GM18861 (cell line): ENCODE results near the gene XPO4.

Experiments used
- ATAC-seq: cut with Tn5 transposase; IDR thresholded peaks from one replicate; pipeline ENCODE4 v1.9.1; 2021; ENCODE audit not compliant: unreplicated experiment

The XPO4 gene

DNA sequence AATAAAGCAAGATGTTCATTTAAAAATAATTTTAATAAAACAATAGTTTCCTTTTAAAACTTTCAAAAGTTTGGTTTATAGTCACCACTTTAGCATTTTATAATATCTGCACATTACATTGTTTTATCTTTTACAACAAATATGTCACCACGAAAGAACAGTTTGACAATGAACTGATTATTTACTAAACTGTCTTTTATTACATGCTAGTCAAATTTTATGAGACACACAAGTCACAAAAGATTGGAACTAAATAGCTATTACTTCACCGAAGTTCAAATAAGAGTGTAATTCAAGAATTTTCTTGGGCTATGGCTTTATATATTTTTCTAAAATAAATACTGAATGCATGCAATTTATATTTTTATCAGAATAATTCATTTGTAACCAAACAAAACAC, 71.3 kb downstream of the XPO4 start:
- ATAC-seq, result no peak

DNA sequence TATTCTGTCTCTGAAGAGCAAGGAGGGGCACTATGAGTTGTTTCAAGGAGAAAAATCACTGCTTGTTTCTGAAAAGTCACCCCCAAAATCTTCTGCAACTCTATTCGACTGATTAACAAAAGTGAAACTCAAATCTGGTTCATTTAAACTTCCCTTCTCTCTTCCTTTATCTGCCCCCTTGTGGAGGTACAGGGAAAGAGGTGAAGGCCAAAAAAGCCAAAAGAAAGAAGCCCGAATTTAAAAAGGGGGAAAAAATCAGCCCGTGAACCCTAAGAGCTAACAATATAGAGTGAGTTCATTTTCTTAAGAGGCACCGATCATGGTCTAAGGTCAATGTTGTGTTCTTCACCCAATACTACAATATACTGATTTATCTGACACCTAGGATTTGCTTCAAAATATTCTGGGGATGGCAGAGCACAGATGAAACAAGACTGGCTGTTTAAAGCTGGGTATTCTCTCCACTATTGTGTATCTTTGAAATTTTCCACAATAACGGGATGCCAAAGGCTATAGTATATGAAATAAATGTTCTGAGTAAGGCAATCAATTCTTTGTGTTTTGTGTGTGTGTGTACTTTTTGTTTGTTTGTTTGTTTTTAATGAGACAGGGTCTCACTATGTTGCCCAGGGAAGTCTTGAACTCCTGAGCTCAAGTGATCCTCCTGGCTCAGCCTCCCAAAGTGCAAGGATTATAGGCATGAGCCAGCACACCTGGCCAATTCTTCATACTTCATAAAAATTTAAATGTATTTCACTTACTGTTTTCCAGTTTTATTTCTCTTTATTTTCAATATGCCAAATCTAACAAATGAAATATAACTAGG, 73.8 kb downstream of the XPO4 start:
- ATAC-seq, result no peak

DNA sequence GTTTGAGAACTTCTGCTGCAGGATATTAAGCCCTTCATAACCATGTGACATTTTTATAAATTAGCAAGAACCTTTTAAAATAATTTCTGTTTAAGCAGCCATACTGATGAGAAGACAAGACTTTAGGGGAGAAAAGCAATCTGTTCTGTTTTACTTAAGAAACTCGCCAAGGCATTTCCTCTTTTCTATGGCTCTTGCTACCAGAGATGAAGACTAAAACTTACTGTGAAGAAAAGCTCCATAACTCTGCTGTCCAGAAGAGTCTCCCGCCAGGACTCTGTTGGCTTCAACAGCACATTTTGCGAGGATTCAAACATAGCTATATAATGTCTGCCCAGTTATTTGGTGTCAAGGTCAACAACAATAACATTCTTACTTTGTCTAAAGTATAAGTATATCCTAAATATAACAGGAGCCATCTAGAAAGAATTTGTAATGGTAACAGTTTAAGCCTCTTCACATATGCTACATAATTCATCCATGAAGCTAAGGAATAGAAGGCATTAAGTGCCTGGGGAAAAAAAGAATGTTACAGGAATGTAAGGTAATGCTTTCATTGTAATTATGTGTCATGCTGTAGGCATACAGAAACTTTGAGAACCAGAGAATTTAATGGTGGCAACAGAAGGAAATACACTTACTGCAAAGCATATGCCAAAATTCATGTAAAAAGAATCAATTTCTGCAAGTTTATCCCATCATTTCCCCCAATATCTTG, 75.5 kb downstream of the XPO4 start:
- ATAC-seq, result no peak

DNA sequence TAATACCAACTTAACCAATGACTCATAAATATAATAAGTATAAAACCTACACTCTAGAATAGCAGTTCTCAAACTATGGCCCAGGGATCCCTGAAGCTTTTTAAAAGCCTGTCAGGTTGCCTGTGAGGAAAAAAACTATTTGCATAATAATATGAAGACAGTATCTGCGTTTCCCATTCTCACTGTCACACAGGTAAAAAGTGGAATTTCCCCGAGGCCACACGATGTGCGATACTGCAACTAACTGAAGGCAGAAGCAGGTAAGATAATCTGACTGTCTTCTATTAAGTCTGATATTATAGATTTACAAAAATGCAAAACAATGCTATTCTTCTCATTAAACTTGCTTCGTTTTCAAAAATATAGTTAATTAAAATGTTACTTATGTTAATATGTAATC, 76.2 kb downstream of the XPO4 start:
- ATAC-seq, result no peak

DNA sequence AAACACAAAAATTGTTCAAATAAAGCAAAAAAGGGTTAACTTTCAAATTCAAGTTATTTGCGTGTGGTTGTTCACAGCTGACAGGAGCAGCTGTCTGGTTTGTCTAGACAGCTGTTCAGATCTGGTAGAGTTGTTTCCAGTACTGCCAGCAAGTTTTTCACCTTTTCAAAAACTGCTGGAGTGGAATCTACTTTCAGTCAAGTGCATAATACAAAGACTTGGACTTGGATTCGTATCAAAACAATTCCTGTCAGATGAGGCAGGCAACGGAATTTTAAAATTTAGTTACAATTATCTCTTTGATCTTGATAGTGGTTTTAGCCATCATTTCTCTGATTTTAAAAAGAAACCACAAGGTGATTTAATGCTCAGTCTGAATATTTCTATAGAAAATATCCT, 77.1 kb downstream of the XPO4 start:
- no peak for ATAC-seq

DNA sequence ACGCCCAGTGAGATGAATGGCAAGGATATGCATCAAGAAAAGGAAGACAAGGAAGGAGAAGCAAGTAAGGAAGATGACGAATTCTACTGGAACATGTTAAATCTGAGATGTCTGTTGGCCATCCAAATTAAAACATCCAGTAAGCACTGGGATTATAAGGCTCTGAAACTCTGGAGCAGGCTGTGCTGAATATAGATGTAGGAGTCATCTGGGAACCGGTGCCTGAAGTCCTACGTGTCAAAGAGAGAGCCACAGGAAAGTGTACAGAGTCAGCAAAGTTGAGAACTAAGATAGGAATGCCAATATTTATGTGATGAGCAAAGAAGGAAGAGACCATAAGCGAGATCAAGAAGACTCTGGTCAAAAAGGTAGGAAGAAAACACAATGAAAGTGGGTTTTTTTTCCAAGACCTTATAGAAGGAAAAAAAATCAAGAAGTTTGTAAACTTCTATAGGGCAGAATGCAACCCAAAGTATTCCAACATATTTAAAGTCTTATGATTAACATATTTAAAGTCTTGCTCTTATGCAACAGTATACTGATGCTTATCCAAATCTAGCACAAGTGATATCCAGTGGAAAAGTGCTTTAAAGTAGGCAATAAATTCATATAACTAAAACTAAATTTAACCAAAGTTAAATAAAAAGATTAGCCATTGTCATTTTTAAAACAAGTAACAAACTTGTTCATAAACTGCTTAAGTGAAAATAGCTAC, 77.6 kb downstream of the XPO4 start:
- ATAC-seq, result no peak

DNA sequence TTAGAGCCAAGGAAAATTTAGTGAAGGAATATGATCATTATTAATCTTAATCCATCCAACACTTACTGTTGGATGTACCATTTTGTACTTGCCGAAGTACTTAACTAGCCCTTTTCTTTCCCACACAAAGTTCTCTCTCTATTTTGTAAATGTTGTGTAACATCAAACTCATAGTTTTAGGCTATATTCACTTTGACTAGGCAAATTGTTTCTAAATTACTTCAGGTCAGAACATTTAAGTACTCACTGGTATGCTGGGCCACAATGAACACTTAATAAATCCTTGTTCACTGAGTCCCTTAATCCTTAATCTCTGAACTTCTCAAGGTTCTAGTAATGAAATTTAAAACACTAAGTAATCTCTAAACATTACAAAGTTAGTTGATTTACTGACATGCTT, 79.5 kb downstream of the XPO4 start:
- ATAC-seq, result no peak

DNA sequence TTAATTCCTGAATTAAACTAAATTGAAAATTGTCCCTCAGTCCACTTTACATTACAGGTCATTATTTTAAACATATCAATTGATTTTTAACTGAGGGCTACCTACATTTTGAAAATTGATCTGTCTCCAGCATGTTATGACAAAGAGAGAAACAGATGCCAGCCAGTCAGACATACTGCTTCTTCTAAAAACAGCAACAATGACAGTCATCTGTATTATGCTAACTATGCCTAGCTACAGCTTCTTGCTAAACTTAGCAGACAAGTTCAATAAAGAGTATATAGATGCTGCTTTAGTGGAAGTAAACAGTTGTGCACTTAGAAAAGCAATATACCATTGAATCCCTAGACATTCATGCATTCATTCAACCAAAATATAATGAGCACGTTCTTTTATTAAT, 80.1 kb downstream of the XPO4 start:
- no peak for ATAC-seq

DNA sequence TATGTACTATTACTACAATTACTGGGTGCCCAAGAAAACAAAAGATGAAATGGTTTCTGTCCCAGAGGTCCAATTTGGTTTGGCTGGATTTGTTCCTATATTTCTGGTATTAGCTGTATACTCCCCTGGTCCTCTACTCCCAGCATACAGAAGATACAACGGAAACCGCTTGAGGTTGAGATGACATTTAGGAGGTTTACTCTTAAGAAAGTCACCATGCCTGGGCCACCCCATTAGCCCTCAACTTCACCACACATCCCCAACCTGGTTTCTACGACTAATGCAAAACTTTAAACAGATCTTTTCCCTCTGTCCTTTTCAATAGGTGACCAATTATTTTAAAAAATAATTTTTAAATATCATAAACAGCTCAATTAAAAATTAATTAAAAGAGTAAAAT, 82.8 kb downstream of the XPO4 start:
- ATAC-seq, result no peak

DNA sequence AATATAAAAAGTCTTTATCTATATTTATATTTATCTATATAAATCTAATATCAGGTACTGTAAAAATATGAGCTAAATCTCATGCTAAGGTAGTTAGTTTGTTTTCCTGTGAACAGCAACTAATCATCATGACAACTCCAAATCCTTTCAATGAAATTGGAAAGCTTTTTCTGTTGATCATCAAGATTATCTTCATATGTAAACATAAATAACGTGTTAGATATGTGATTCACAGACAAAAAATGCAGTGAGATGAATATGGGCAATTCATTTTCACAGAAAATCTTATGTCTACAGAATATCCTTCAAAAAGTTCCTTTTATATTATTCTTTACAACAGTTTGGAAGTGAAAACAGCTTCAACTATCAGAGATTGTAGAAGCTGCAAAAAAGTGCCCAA, 87.1 kb downstream of the XPO4 start:
- no peak for ATAC-seq

DNA sequence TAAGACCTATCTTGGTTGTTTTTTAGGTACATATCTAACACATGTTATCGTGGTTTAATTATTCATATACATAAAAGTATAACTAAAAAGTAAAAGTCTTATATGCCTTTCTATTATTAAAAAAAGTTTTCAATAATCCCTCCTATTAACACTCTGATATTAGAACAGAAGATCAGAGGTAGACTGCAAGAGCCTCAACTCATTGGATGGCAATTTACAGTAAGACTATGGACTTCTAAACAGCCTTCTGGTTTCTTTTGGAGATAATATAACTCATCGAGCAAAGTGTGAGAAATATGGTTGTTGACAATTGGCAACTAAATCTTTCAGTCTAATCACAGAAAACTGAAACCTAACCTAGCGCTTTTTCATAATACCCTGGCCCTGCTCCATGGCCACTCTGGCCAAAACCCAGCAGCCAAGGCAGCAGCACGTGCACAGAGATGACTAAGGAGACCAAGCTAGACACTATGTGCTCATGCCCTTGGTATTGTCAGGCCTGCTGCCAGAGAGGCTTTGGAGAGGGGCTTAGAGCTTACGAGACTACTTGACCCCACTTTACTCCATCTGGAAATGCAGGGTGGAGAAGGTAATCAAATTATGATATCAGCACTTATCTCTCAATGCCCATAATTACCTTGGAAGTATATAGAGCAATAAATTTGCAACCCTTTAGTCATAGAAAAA, 88.2 kb downstream of the XPO4 start:
- no peak for ATAC-seq

DNA sequence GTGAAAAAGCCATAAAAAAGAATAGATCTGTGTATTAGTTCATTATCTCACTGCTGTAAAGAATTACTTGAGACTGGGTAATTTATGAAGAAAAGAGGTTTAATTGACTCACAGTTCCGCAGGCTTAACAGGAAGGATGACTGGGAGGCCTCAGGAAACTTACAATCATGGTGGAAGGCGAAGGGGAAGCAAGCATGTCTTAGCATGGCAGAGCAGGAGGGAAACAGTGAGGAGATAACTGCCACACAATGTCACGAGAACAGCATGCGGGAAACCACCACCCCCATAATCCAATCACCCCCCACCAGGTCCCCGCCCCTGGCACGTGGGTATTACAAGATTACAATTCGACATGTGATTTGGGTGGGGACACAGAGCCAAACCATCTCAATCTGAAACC, 89.7 kb downstream of the XPO4 start:
- ATAC-seq, result no peak

DNA sequence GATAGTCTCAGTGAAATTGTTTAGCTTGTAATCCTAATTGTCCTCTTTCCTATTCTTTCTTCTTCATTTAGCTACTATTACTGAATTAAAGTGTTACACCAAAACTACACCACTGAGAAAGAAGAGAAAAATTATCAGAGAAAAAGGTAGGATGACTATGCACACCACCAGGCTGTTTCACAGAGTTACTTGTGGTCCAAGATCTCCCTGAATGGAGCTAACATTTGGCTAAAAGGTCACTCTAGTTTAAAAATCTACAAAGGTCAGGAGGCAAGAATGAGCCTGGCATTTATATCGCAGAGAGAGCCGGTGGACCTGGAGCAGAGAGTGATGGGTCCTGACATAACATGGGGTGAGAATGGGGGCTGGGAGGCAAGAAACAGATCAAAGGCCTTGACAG, 91.7 kb downstream of the XPO4 start:
- no peak for ATAC-seq

DNA sequence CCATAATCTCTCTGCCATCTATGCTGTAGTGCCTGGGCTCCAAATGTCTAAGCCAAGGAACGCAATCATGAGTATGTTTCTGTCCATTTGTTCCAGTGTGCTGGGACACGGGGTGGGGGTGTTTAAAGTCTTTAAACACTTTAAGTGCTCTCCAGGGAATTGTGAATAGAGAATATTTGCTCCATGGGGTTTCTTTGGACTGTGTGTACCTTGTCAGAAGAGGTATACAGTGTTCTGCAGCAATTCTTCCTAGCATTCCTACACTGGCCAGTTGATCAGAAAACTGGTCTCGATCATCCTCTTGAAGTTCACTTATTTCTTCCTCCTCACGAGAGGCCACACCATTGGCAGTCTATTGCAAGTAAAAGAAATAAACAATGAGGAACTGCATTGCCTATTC, 93.7 kb downstream of the XPO4 start:
- no peak for ATAC-seq

DNA sequence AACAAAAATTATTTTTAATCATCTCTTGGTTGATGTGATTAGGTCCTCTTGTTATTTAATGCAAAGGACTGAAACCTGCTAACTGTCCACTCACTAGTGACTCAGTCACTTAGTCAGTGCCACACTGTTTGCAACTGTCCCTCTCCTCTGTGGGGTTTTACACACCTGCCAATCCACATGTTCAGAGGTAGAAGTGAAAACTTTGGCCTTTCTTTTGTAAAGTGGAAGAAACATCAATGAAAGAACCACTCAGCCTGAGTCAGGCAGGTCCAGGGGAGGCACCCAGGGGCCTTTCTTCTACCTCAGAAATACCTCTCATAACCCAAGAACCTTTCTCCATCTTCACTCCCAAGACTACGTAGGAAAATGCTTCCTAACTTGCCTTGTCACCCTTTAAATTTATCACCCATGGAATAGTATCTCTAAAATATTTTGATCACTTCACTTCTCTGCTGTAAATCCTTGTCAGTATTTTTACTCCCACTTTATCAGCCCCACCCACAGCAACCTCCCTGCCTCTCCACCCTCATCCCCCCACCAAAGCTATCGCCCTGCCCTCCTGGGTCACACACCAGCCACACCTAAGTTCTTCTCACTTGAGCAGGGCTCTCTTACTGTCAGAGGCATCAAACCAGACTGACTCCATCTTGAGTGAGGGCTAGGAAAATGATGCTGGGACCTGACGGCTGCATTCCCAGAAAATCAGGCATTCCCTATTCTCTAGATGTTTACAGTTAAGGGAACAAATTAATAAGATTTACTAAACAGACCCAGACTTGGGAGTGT, 99.2 kb downstream of the XPO4 start:
- no peak for ATAC-seq

DNA sequence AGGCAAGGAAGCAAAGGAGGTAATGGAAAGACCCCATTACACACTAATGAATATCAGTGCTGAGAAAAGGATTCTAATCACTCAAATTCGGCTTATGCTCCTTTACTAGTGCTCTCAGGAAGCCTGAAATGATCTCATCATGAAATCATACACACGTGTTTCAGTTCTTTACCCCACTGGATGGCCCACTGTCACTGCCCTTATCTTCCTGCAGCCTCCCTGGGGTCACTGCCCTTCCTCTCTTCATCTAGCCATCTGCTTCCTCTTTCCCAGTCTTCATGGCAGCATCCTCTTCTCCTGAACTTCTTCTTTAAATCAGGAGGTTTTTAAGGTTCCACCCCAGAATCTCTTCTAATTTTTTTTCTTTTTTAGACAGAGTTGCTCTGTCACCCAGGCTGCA, 100.8 kb downstream of the XPO4 start:
- ATAC-seq, result no peak

DNA sequence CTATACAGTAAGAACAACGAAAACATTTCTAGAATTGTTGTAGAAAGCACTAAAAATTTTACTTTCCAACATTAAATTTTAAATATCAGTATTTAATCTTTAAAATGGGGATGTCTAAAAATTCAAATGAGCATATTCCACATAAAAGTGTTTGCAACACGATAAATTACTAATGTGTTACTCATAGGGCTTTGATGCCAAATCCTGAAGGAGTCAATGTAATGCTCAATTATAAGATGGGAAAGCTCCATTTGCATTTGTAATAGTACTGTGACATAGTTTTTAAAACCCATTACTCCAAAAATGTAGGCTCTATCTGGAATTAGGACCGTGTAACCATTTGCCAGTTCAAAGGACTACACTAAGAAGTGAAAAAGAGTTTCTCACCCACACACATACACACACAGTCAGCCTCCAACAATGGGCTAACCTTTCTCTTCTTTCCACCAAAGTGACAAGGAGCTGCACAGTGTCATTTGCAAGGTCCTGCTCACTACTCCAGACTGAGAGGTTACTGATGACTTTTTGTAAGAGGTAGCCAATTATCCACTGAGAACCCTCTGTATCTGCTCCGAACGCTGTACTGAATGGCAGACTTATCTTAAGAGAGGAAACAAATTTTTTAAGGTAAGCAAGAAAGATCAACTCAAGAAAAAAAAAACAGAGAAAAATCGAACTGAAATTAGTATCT, 102.7 kb downstream of the XPO4 start:
- no peak for ATAC-seq

DNA sequence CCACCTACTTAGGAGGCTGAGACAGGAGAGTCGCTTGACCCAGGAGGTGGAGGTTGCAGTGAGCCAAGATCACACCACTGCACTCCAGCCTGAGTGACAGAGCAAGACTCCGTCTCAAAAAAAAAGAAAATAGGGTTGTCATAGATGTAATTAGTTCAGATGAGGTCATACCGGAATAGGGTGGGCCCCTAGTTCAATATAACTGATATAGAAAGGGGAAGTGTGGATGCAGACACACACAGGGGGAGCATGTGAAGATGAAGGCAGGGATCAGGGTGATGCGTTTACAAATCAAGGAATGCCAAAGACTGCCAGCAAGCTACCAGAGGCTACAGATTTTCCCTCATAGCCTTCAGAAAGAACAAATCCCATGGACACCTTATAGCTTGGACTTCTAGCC, 104.5 kb downstream of the XPO4 start:
- ATAC-seq, result no peak

DNA sequence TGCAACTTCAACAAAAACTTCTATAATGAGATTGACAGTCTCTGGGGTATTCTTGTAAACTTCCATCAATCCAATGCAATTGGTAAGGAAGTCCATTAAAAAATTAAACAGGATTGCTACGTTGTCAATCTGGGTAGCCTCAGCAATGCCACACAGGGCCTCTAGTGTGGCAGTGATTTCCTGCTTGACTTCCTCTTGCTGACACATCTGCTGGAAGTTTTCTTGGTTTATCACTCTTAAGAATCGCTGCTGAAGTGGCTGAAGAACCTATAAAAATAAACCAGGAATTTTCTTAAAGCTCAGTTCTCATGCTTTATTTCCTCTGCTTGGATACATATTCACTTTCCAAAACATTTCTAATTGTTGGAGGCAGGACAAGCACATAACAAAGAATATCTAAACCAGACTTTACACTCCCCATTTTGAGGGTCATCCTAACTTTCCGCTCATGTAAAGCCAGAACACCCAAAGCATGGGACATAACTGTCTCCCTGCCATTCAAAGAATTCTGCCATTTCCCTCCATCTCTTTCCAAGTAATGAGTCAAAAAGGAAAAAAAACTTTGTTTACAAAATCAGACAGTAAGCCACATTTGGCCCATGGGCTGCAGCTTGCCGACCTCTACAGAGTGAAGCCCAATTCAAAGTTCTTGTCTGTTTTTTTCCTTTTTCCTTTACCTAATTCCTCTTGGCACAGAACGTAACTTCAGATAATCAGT, 105.6 kb downstream of the XPO4 start:
- ATAC-seq, result no peak
